ENCODE measurements around the gene DNAL1.
A peak's percentile ranks its signal among the peaks of the same experiment; 100 is the strongest.

The DNAL1 gene

GRCh38 chr14:73717266-73717665 lies 72.5 kb downstream of the DNAL1 start:
- Histone ChIP-seq H3K9me3 (no peaks in the 10 kb centered on the region), H3K4me3 (ENCODE audit: low read depth, low read length) (no peak overlapping the region), H3K27me3 (no peaks in the 10 kb centered on the region), H3K4me1 (peaks cover 15% of the 10 kb centered on the region), H3K36me3 (peaks cover 40% of the 10 kb centered on the region)
- TF ChIP-seq CTCF (IDR thresholded peaks at IDR 0.05; ENCODE audit: low read depth, low read length) = no peak
- DNase-seq = peak; percentile 79

- TF ChIP-seq CTCF (IDR thresholded peaks at IDR 0.05; ENCODE audit: low read depth, low read length) = no peak
- H3K36me3 ChIP-seq = peaks cover 46% of the 10 kb centered on the region
- H3K4me1 ChIP-seq = peaks cover 15% of the 10 kb centered on the region
- DNase-seq = no peak
- no peaks in the 10 kb centered on the region for H3K9me3 ChIP-seq
- H3K4me3 ChIP-seq (ENCODE audit: low read depth, low read length) = no peak overlapping the region
- H3K27me3 ChIP-seq = no peaks in the 10 kb centered on the region
Measured at GRCh38 chr14:73717711-73718417, 73.1 kb downstream of the DNAL1 start.

- peaks cover 53% of the 10 kb centered on the region for H3K36me3 ChIP-seq
- H3K4me1 ChIP-seq = peaks cover 15% of the 10 kb centered on the region
- no peaks in the 10 kb centered on the region for H3K27me3 ChIP-seq
- TF ChIP-seq CTCF (IDR thresholded peaks at IDR 0.05; ENCODE audit: low read depth, low read length) = no peak
- no peak for DNase-seq
- H3K4me3 ChIP-seq (ENCODE audit: low read depth, low read length) = no peak overlapping the region
- H3K9me3 ChIP-seq = no peaks in the 10 kb centered on the region
Measured at GRCh38 chr14:73718418-73719251, 73.8 kb downstream of the DNAL1 start.

- peaks cover 19% of the 10 kb centered on the region for H3K4me1 ChIP-seq
- no peak for DNase-seq
- no peaks in the 10 kb centered on the region for H3K27me3 ChIP-seq
- H3K9me3 ChIP-seq = no peaks in the 10 kb centered on the region
- TF ChIP-seq CTCF (IDR thresholded peaks at IDR 0.05; ENCODE audit: low read depth, low read length) = no peak
- H3K4me3 ChIP-seq (ENCODE audit: low read depth, low read length) = no peak overlapping the region
- H3K36me3 ChIP-seq = peaks cover 60% of the 10 kb centered on the region
Measured at GRCh38 chr14:73719361-73719760, 74.6 kb downstream of the DNAL1 start.

- Histone ChIP-seq H3K4me3 (ENCODE audit: low read depth, low read length) (no peak overlapping the region), H3K36me3 (peaks cover 64% of the 10 kb centered on the region), H3K4me1 (peaks cover 19% of the 10 kb centered on the region), H3K9me3 (no peaks in the 10 kb centered on the region), H3K27me3 (no peaks in the 10 kb centered on the region)
- DNase-seq = no peak
- no peak for TF ChIP-seq CTCF (IDR thresholded peaks at IDR 0.05; ENCODE audit: low read depth, low read length)
Measured at GRCh38 chr14:73719791-73720190, 75.0 kb downstream of the DNAL1 start.

GRCh38 chr14:73720636-73721035 lies 75.8 kb downstream of the DNAL1 start:
- DNase-seq = no peak
- TF ChIP-seq CTCF (IDR thresholded peaks at IDR 0.05; ENCODE audit: low read depth, low read length) = no peak
- peaks cover 67% of the 10 kb centered on the region for H3K36me3 ChIP-seq
- H3K9me3 ChIP-seq = no peaks in the 10 kb centered on the region
- no peak overlapping the region for H3K4me3 ChIP-seq (ENCODE audit: low read depth, low read length)
- no peaks in the 10 kb centered on the region for H3K27me3 ChIP-seq
- H3K4me1 ChIP-seq = peaks cover 18% of the 10 kb centered on the region
